Suprapubic skin (tissue), 4 donors: ENCODE results near the gene TBC1D21.

ENCODE experiments used
- EP300 ChIP-seq: sonication (generic); formaldehyde crosslinking; IDR thresholded peaks from one replicate; pipeline ENCODE4 v1.6.1; 2017; ENCODE audit warnings: antibody characterized with exemption
- POLR2A ChIP-seq, 2 donors: fragments of 450-650 bp; IDR thresholded peaks; one replicate each; pipeline ENCODE4 v1.6.1; 2017; ENCODE audit warnings: antibody characterized with exemption in 2 of 2, mild to moderate bottlenecking in 2 of 2, moderate library complexity in 2 of 2
- POLR2AphosphoS5 ChIP-seq, 3 donors: sonication (generic); formaldehyde crosslinking; IDR thresholded peaks; one replicate each; pipeline ENCODE4 v1.6.1; 2017; ENCODE audit warnings: antibody characterized with exemption in 3 of 3
- TF ChIP-seq, protein P1 (sequence below), 2 donors: fragments of 200-600 bp in 1 of 2; fragments of 450-650 bp in 1 of 2; sonication (generic) in 1 of 2; IDR thresholded peaks; one replicate each; pipeline ENCODE4 v1.5.1; 2016 to 2019; ENCODE audit warnings: antibody characterized with exemption in 2 of 2, mild to moderate bottlenecking in 1 of 2, moderate library complexity in 1 of 2

- TF ChIP-seq POLR2AphosphoS5 (IDR thresholded peaks at IDR 0.05) (no peak), EP300 (no peak), POLR2A (IDR thresholded peaks at IDR 0.05) (no peak)
- TF ChIP-seq, protein P1, sequence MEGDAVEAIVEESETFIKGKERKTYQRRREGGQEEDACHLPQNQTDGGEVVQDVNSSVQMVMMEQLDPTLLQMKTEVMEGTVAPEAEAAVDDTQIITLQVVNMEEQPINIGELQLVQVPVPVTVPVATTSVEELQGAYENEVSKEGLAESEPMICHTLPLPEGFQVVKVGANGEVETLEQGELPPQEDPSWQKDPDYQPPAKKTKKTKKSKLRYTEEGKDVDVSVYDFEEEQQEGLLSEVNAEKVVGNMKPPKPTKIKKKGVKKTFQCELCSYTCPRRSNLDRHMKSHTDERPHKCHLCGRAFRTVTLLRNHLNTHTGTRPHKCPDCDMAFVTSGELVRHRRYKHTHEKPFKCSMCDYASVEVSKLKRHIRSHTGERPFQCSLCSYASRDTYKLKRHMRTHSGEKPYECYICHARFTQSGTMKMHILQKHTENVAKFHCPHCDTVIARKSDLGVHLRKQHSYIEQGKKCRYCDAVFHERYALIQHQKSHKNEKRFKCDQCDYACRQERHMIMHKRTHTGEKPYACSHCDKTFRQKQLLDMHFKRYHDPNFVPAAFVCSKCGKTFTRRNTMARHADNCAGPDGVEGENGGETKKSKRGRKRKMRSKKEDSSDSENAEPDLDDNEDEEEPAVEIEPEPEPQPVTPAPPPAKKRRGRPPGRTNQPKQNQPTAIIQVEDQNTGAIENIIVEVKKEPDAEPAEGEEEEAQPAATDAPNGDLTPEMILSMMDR (IDR thresholded peaks at IDR 0.05) = no peak
Measured at GRCh38 chr15:73910522-73911303, 37.3 kb downstream of the TBC1D21 start.
